Measurements from ENCODE around the gene ZKSCAN3.
"Not testable (repeated sequence)": the region's sequence is repeated elsewhere in the genome, so short reads cannot be mapped to it uniquely, and the experiment has no call there.

The ZKSCAN3 gene

DNA sequence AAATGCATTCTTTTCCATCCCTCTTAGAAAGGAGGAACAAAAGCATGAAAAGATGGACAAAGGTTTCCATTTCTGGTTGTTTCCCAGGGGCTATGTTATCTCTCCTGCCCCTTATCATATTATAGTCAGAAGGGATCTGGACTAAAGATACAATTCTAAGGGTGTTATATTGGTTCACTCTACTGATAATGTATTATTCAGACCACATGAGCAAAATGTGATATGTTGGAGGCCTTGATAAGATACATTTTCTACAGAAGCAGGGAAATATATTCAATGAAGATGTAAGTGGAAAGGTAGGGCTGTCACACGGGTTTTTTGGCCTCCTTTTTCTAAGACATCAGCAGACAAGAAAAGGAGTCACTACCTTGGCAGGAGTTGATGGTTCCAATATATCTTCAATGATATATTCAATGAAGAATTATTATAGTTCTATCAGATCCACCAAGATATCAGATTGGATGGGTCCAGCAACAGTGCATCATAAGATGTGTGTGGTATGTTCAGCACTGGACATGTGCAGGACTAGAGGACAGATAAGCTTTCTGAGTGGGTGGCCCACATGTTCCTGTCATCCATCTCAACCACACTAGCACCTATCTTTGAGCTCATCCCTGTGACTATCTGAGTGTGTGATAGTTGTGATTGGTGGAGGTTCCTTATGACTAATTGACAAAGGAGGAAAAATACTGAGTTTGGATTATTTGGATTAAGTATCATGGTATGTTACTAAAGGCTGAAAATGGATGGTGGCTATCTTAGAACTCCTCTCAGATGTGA, 5.7 kb upstream of the ZKSCAN3 start:
- no peak for DNase-seq

DNA sequence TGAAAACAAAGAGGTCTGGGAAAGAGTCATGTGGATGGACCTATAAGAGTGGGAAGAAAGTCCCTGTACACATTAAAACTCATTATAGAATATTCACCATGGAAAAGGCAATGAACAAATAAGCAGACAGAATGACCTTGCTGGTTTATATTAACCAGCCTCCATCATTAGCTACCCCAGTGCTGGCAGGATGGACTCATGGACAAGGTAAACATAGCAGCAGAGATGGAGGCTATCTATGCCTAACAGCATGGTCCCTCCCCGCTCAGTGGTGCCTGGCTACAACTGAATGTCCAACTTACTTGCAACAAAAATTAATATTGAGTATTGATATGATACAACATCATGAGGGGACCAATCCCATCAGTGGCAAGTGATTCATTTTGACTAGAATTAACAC, 4.5 kb upstream of the ZKSCAN3 start:
- DNase-seq: no peak

DNA sequence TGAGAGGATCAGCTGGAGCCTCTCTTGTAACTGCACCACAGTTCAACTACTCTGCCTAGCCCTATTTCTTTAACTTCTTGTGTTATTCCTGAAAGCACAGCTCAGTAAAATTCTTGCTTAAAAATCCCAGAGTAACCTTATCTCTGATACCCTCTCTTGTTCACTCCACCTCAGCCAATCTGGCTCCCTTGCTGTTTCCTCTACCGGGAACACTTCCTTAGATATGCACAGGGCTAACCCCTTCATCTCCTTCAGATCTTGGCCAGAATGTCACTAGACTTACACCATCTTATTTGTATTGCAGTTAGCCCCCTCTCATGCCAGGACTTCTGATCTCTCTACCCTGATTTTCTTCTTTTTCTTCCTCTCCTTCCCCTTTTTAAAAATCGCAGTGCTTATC, 2.6 kb upstream of the ZKSCAN3 start:
- DNase-seq: no peak

DNA sequence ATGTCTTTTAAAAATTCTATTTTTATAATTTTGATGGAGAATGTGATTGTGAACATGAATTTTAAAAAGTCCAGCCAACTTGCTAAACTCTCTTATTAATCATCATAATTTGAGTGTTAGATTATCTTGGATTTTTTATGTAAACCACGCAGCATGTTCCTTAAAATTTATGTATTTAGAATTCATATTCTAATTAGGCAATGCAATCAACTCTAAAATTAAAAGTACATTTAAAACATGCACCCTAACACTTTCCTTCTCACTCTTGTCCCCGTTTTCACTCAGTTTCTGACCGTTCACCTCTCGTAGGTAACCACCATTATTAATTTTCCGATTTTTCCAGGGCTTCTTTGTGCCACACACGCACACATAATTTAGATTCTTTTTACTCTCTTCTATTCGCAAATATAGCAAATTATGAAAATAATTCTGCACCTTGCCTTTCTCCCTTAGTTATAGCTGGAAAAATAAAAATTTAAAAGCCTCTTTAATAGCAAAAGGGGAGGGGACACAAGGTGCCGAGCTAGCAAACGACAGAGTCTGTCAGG, 329 bp upstream of the ZKSCAN3 start:
- DNase-seq: no peak

DNA sequence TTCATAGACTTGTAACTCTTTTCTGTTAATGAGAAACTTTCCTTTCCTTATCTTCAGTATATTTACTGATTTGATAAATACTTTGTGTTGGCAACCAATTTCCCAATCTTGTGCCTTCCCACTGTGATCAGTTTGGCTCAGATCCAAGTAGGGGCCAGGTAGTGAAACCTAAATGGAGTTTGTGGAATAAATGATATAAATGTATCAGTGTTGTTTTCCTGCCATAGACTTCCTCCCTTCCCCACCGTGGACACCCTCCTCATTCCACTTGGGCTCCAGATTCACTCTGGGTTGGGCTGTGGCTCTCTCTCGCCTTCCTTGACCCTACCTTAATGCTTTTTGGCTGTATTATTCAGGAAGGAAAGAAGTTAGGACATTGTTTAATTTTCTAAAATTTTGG, 1.3 kb downstream of the ZKSCAN3 start:
- no peak for DNase-seq

DNA sequence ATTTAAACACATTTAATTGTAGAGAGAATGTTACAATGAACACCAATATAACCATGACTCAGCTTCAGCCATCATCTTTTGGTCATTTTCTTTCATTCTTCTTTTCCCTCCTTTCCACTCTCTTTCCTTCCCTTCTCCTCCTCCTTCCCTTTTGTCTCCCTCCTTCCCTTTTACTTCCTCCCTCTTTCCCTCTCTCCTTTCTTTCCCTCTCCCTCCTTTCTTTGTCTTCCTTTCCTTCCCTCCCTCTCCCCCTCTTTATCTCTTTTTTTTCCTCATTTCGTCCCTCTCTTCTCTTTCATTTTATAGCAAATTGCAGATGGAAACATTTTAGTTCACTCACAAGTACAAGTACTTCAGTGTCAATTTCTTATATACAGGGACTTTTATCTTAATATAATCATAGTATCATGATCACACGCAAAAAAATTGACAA, 1.8 kb downstream of the ZKSCAN3 start:
- no peak for DNase-seq

DNA sequence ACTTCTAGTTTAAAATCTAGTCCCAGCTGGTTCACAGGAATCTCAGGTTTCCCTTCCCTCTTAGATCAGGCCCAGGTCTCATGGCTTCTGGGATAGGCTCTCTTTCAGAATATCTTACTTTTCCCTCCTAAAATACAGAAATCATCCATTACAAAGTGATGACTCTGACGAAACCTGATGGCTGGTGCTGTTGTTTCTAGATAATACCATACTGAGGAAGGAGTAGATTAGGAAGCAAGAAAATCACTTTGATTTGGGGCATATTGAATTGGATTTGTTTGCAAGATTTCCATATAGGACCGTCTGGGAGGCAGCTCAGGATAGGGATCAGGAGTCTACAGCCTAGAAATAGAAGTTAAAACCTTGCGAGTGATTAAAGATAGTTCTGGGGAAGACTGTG, 3.6 kb downstream of the ZKSCAN3 start:
- DNase-seq: no peak

DNA sequence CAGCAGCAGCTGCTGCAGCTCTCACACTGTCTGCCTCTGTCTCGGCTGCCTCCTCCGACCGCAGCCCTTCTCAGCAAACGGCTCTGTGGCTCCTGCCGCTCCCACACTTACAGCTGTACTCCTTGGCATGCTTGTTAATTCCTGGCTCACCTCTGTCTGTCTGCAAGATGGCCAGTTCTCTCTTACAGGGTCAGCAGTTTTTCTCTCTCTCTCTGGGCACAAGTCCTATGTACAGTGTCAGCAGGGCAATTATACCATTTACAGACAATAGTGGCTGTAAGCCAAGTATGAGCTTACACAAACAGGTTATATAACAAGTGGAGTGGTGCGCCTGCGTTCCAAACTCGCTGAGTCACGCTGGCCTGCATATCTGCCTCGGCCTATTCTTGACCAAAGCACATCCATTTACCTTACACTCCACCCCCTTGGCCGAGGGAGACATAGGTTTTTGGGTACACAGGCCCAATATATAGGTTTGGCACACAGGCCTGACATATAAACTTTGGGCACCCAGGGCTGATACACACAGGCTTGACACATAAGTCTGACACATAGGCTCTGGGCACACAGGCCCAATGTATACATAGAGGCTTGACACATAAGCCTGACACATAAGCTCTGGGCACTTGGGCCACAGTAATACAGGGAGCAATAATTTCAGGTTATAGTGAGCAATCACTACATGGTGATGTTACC, 4.4 kb downstream of the ZKSCAN3 start:
- DNase-seq: no peak

DNA sequence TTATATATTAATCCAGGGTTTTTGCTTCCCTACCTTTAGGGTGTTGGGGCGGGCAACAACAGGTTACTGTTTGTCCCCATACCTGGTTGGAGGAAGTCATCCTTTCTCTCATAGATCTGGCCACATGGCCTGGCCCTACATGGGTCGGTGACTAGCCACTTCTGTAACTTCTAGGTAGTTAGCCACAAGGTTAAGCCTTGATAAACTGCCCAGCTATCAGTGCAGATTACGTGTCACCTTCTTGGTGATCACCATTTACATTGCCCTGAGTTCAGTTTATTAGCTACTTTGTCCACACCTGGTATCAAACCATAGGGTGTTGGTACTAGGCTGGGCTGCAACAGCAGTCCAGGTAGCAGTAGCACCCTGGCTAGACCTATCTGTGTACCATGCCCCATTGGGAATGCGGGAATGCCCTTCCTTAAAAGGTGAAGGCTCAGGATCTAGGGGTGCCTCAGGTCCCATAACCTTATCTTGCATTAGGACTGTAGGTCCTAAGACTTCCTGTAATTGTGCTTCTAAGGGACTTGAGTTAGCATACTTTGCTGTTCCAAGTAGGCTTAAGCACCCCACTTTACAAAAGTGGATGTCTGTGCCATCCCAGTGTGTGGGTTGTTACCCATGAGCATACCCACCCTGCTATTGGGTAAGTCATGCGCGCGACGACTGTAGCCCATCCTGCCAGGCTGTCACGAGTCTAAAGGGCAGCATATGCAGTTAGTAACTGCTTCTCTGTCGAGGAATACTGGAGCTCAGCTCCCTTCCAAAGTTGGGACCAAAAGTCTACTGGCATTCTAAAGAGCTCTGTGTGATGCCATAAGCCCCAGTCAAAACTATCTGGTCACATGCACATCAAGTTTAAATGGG, 5.2 kb downstream of the ZKSCAN3 start:
- no peak for DNase-seq

DNA sequence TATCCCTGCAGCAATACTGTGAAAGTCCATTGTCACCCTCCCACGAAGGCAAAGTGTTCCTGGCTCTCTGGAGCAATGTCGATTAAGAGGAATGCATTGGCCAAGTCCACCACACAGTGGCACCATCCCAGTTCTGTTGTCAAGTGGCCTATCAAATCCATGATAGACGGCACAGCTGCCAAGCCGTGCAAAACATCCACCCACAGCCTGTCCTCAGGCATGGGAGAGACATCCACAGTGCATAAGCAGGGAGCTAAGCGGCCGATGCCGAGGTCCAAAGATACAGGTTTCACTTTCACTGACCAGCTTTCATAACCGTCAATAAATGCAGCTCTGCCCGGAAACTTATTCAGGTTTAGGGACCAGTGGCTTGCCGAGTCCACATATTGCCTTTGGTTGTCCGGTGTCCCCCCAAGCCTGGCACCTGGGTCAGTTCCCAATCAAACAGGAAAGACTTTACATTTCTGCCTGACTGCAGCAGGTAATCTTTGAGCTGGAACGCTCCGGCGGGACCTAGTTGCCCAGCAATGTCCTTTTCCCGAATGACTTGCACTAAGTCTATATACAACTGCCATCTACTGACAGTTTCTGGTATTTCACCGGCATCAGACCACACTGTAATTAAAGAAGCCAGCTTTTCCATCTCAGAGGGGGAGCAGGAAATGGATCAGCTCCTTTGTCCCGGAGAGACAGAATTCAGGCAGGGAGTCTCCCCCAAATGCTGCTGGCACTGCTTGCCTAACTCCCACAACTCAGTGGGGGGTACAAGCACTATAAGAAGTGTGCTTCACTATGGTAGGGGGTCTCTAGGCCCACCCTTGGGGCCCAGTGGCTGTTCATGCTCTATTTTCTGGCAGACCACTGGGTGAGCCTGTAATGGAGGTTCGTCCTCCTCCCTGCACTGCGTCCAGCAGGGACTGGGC, 6.3 kb downstream of the ZKSCAN3 start:
- peak in 3 of 4 experiments; percentile 4 to 30 (median 30) for DNase-seq

DNA sequence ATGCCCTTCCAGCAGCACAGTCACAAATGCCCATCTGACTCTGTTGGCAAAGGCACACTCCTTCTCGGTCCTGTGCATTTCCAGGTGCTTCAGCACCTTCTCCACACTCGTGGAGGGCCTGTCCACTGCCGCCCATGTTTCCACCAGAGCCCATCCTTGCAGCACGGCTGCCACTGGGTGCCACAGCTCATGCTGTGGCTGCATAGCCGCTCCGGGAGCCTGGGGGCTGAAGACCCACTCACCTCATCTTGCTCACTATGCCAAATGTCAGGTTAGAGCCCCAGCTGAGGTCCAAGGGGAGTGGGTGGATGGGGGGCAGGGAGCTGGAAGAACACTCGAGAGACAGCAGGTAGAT, 6.9 kb downstream of the ZKSCAN3 start:
- no peak for DNase-seq

DNA sequence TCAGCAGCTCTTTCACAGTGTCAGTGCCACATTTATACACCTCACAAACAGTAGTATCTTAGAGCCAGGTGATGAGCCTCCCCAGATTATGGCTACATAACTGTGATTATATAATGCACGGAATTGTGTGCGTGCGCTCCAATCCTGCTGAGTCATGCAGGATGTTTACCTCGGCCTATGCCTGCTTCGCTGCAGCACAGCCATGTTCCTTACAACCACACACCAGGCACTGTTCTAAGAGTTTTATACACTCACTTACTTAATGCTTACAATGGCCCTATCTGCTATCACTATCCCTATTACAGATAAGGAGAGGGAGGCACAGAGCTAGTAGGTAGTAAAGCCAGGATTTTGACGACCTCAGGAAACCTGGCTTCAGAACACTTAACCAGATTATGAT, 7.3 kb downstream of the ZKSCAN3 start:
- DNase-seq: no peak

DNA sequence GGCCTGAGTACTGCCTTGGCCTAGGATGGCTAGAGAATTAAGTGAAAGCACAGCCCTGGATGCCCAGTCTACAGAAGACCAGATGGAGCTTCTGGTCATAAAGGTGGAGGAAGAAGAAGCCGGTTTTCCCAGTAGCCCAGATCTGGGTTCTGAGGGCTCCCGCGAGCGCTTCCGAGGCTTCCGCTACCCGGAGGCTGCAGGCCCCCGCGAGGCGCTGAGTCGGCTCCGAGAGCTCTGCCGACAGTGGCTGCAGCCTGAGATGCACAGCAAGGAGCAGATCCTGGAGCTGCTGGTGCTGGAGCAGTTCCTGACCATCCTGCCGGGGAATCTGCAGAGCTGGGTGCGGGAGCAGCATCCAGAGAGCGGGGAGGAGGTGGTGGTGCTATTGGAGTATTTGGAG, 9.8 kb downstream of the ZKSCAN3 start:
- not testable (repeated sequence) for DNase-seq

DNA sequence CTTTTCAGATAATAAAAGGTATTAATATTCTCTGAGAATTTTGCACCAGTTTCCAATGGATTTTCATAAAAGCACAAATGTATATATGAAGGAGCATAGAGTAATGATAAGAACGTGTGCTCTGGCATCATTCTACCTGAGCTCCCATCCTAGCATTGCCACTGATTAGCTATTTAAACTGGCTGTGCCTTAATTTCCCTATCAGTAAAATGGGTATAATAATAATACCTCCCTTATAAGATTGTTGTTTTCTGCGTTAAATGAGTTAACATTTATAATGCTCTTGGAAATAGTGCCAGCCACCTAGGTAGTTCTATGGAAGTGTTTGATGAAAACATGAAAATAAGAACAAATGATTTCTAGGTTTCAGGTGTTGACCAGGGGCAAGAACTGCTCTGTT, 11.2 kb downstream of the ZKSCAN3 start:
- DNase-seq: no peak

DNA sequence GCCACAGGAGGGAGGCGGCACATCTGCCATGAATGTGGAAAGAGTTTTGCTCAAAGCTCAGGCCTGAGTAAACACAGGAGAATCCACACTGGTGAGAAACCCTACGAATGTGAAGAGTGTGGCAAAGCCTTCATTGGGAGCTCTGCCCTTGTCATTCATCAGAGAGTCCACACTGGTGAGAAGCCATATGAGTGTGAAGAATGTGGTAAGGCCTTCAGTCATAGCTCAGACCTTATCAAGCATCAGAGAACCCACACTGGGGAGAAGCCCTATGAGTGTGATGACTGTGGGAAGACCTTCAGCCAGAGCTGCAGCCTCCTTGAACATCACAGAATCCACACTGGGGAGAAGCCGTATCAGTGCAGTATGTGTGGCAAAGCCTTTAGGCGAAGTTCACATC, 15.8 kb downstream of the ZKSCAN3 start:
- DNase-seq: not testable (repeated sequence)

DNA sequence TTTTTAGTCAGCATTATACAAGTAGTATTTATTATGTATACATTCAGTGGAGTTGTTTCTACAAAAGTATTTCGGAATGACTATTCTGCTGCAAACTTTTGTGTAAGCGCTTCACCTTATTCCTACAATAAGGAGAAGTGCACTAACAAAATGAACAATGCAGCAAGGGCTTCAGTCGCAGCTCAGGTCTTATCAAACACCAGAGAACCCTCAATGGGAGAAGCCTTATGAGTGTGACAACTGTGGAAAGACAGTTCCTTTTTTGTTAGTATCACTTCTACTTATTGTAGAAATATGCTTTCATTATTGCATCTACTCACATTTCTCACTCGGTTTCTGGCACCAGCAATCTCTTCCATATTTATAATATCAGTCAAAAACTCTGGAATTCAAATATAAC, 18.8 kb downstream of the ZKSCAN3 start:
- DNase-seq: no peak

DNA sequence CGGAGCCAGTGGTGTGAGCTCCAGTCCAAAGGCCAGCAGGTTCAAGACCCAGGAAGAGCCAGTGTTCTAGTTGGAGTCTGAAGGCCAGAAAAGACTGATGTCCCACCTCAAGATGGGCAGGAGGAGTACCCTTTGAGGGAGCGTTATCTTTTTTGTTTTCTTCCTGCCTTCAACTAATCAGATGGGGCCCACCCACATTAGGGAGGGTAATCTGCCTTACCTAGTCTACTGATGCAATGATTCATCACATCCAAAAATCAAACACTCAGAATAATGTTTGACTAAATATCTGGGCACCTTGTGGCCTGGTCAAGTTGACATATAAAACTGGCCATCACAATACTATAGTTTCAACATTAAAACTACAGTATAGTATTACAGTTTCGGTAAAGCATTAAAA, 19.7 kb downstream of the ZKSCAN3 start:
- DNase-seq: no peak

DNA sequence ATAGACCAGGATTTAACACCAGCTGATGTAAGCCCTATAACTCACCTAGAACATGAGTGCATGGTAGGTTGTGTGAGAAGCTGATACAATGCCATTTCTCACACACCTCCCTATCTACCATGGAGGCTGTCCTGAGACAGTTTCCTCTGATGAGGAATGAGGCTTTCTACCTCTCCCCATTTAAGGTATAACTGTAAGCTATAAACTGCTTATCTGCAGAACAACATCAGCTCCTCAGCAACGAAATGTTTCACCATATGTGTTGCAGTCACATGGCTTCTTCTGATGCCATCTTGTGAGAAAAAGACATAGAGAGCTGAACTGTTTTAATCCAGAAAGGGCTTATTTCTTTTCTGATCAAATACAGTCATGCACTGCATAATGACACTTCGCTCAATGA, 20.7 kb downstream of the ZKSCAN3 start:
- no peak for DNase-seq

DNA sequence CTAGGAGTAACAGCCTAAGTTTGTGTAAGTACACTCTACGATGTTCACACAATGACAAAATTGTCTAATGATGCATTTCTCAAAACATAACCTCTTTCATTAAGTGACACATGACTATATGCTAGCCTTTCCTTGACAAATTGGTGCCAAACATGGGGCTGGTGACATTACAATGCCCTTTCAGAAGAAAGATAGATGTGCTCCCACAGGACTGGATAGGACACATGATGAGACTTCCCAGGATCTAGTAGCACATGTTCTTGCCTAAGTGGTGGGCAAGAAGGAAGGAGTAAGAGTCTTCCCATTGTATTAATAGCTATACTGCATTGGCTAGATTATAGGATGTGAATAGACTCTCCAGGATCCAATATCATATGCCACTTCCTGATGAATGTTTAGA, 21.5 kb downstream of the ZKSCAN3 start:
- DNase-seq: no peak

DNA sequence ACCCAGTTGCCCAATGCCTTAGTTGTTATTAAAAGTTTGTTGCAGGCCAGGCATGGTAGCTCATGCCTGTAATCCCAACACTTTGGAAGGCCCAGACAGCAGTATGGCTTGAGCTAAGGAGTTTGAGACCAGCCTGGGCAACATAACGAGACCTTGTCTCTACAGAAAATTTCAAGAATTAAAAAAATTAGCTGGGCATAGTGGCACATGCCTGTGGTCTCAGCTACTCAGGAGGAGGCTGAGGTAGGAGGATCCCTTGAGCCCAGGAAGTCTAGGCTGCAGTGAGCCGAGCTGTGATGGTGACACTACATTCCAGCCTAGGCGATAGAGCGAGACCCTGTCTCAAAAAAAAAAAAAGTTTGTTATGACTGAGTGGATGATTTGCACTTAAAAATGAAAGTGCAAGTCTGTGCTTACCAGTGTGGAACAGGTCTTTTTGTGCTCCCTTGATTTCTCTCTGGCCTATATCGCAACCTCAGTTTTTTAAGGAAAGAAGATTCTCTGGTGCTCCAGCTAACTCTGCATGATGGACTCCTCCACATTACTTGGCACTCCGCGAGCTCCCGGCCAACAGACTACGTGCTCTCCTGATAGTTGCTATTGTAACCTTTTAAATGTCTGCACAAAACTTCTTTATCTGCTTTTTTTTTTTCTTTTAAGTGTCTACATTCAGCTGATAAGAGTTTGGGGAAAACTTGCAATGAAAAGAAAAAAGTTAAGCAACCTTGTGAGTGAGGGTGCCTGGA, 22.1 kb downstream of the ZKSCAN3 start:
- DNase-seq: no peak

DNA sequence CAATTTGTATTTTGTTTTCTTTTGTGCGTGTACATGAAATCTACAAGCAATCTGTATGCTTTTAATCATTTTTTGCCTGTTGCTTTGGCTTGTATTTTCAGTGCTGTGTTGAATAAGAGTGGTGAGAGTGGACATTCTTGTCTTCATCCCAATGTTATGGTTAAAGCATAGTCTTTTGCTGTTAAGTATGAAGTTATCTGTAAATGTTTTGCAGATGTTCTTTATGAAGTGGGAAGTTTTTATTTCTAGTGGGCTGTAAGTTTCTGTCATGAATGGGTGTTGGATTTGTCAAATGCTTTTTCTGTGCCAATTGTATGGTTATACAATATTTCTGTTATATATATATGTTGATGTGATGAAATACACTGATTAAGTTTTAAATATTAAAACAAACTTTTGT, 24.2 kb downstream of the ZKSCAN3 start:
- no peak for DNase-seq

DNA sequence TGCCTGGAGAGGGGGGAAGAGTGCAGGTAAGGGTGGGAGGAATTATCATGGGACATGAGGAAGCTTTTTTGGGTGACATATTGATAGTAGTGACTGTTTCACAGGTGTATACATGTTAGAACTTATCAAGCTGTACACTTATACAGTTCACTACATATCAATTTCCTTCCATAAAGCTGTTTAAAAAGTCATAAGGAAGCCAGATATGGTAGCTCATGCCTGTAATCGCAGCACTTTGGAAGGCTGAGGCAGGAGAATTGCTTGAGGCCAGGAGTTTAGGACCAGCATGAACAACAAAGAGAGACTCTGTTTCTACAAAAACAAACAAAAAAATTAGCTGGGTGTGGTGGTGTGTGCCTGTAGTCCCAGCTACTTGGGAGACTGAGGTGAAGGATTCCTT, 28.1 kb downstream of the ZKSCAN3 start:
- no peak for DNase-seq
